NK-92 treated with Interleukin-12 subunit alpha and Interleukin-12 subunit beta, amount 100 ng/mL, for 24 hours (cell line): Measurements from ENCODE around the gene MCHR1.

Experiments used
- DNase-seq: peaks from one replicate; lab custom pipeline; 2025; lab: John Stamatoyannopoulos, UW

Gene MCHR1

GRCh38 chr22:40727070-40727963 lies 48.0 kb downstream of the MCHR1 start:
- no peak for DNase-seq

GRCh38 chr22:40727964-40728615 lies 48.8 kb downstream of the MCHR1 start:
- DNase-seq: no peak

GRCh38 chr22:40728731-40729189 lies 49.5 kb downstream of the MCHR1 start:
- DNase-seq: no peak

GRCh38 chr22:40729284-40729683 lies 50.0 kb downstream of the MCHR1 start:
- no peak for DNase-seq
